H1 (cell line): ENCODE results near the gene TINAGL1. TPM values are rescaled to one million over a fixed set of nuclear protein-coding genes. Genes with fewer than 3 reads are reported as not detected.

ENCODE experiments used
- EGR1 ChIP-seq: IDR thresholded peaks from 2 replicates; pipeline ENCODE4 v1.6.1; 2011; ENCODE audit warnings: low read depth, low read length, borderline replicate concordance
- EZH2 ChIP-seq: fragments of 200-600 bp; sonication (generic); IDR thresholded peaks from 2 replicates; pipeline ENCODE4 v1.7.1; 2012; ENCODE audit warnings: low read depth, mild to moderate bottlenecking, moderate library complexity, low read length, inconsistent platforms; ENCODE audit not compliant: severe bottlenecking
- KDM5A ChIP-seq: fragments of 200-600 bp; IDR thresholded peaks from 2 replicates; pipeline ENCODE4 v1.7.1; 2012; ENCODE audit warnings: mild to moderate bottlenecking, low read length, inconsistent platforms, mixed read lengths
- MAX ChIP-seq: IDR thresholded peaks from 2 replicates; pipeline ENCODE4 v1.6.1; 2012; ENCODE audit warnings: inconsistent platforms
- SIRT6 ChIP-seq: IDR thresholded peaks from one replicate; pipeline ENCODE4 v1.7.1; 2012; ENCODE audit warnings: low read length, inconsistent platforms
- SRF ChIP-seq: IDR thresholded peaks from 2 replicates; pipeline ENCODE4 v1.6.1; 2011; ENCODE audit warnings: mild to moderate bottlenecking, low read depth, low read length, moderate library complexity
- TAF7 ChIP-seq: optimal IDR thresholded peaks from 2 replicates; pipeline ENCODE3; 2011; ENCODE audit warnings: low read depth, mild to moderate bottlenecking, inconsistent platforms, low read length, moderate library complexity, borderline replicate concordance
- polyA plus RNA-seq, 7 experiments: library from polyadenylated mRNA; depleted of rRNA in 3 of 7; stranded (reverse) in 5 of 7; unstranded in 2 of 7; fragments of >200 nt in 5 of 7; fragments of 200-250 nt in 2 of 7; gene quantifications; 1 replicate in 5 of 7; 2 replicates in 1 of 7; 4 replicates in 1 of 7; pipeline versions ENCODE4 v1.2.1 to v1.2.3, GENCODE V29; 2011 to 2013; ENCODE audit warnings: missing spikeins in 2 of 7, mixed read lengths in 2 of 7
- total RNA-seq: library from RNA; stranded (reverse); fragmentation: NEBNext Ultra II Directional; extraction: Animal tissue kit (Norgen Biotek cat#: 25700); gene quantifications from 2 replicates; pipeline ENCODE4 v1.2.1, GENCODE V29; 2021
- TF ChIP-seq, protein P1 (sequence below): fragments of 300-600 bp; sonication (generic); IDR thresholded peaks from 2 replicates; pipeline ENCODE4 v1.7.1; 2012; ENCODE audit warnings: low read length, moderate library complexity, mild to moderate bottlenecking, inconsistent platforms; ENCODE audit not compliant: insufficient replicate concordance

Gene TINAGL1
- total and polyA plus RNA-seq, 2 of the 8 experiments (the other 6 are each of a cell fraction or from before 2014, with no cell fraction given), result 11.2 to 21.7 TPM

DNA sequence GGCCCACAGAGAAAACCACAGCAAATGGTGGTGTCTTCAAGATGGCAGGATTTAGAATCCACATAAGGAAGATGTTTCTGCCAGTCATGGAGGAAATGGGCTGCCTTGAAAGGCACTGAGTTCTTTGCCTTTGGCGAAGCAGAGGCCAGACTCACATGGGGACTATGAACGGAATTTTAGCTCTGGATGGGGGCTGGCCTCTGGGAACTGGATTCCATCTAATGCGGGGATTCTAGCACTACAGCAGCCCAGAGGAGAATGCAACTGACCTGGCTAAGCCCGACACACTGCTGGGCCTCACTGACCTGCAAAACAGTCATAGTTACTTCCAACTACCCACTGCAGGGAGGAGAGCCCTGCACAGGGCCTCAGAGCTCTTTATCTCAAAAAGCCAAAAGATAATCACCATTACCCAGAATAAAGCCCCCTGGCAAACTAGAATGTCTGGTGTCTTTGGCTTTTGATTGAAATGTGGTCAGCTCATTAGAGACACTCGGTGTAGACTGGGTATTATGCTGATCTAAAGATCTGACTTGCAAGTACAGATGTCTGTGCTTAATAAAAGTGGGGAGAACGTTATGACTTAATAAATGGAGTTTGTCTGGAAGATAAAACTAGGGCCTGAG lies 52.7 kb downstream of the TINAGL1 start (continued):
- TF ChIP-seq, protein P1, sequence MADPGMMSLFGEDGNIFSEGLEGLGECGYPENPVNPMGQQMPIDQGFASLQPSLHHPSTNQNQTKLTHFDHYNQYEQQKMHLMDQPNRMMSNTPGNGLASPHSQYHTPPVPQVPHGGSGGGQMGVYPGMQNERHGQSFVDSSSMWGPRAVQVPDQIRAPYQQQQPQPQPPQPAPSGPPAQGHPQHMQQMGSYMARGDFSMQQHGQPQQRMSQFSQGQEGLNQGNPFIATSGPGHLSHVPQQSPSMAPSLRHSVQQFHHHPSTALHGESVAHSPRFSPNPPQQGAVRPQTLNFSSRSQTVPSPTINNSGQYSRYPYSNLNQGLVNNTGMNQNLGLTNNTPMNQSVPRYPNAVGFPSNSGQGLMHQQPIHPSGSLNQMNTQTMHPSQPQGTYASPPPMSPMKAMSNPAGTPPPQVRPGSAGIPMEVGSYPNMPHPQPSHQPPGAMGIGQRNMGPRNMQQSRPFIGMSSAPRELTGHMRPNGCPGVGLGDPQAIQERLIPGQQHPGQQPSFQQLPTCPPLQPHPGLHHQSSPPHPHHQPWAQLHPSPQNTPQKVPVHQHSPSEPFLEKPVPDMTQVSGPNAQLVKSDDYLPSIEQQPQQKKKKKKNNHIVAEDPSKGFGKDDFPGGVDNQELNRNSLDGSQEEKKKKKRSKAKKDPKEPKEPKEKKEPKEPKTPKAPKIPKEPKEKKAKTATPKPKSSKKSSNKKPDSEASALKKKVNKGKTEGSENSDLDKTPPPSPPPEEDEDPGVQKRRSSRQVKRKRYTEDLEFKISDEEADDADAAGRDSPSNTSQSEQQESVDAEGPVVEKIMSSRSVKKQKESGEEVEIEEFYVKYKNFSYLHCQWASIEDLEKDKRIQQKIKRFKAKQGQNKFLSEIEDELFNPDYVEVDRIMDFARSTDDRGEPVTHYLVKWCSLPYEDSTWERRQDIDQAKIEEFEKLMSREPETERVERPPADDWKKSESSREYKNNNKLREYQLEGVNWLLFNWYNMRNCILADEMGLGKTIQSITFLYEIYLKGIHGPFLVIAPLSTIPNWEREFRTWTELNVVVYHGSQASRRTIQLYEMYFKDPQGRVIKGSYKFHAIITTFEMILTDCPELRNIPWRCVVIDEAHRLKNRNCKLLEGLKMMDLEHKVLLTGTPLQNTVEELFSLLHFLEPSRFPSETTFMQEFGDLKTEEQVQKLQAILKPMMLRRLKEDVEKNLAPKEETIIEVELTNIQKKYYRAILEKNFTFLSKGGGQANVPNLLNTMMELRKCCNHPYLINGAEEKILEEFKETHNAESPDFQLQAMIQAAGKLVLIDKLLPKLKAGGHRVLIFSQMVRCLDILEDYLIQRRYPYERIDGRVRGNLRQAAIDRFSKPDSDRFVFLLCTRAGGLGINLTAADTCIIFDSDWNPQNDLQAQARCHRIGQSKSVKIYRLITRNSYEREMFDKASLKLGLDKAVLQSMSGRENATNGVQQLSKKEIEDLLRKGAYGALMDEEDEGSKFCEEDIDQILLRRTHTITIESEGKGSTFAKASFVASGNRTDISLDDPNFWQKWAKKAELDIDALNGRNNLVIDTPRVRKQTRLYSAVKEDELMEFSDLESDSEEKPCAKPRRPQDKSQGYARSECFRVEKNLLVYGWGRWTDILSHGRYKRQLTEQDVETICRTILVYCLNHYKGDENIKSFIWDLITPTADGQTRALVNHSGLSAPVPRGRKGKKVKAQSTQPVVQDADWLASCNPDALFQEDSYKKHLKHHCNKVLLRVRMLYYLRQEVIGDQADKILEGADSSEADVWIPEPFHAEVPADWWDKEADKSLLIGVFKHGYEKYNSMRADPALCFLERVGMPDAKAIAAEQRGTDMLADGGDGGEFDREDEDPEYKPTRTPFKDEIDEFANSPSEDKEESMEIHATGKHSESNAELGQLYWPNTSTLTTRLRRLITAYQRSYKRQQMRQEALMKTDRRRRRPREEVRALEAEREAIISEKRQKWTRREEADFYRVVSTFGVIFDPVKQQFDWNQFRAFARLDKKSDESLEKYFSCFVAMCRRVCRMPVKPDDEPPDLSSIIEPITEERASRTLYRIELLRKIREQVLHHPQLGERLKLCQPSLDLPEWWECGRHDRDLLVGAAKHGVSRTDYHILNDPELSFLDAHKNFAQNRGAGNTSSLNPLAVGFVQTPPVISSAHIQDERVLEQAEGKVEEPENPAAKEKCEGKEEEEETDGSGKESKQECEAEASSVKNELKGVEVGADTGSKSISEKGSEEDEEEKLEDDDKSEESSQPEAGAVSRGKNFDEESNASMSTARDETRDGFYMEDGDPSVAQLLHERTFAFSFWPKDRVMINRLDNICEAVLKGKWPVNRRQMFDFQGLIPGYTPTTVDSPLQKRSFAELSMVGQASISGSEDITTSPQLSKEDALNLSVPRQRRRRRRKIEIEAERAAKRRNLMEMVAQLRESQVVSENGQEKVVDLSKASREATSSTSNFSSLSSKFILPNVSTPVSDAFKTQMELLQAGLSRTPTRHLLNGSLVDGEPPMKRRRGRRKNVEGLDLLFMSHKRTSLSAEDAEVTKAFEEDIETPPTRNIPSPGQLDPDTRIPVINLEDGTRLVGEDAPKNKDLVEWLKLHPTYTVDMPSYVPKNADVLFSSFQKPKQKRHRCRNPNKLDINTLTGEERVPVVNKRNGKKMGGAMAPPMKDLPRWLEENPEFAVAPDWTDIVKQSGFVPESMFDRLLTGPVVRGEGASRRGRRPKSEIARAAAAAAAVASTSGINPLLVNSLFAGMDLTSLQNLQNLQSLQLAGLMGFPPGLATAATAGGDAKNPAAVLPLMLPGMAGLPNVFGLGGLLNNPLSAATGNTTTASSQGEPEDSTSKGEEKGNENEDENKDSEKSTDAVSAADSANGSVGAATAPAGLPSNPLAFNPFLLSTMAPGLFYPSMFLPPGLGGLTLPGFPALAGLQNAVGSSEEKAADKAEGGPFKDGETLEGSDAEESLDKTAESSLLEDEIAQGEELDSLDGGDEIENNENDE, result no peak
- TF ChIP-seq EGR1, result no peak
- no peak for TF ChIP-seq SIRT6
- no peak for TF ChIP-seq TAF7
- TF ChIP-seq MAX, result no peak
- TF ChIP-seq SRF, result no peak
- TF ChIP-seq KDM5A, result no peak
- no peak for TF ChIP-seq EZH2
- TF ChIP-seq, all 59 proteins: peak for 0
